Esophagus mucosa (tissue), 1 donor: ENCODE results near the gene SASH3. TPM values are rescaled to one million over a fixed set of nuclear protein-coding genes. Genes with fewer than 3 reads are reported as not detected.
"Not testable (repeated sequence)": the region's sequence is repeated elsewhere in the genome, so short reads cannot be mapped to it uniquely, and the experiment has no call there.

Experiments used
- ATAC-seq: fragments of 200-7000 bp; cut with Tn5 transposase; one replicate; pipeline ENCODE4 v1.9.1; 2020
- total RNA-seq: library from RNA; stranded (reverse); gene quantifications from one replicate; pipeline ENCODE4 v1.2.4, GENCODE V29; 2023
- donor health status: DM: yes; HTN: yes; CAD: no.

The SASH3 gene
- 1.6 TPM for total RNA-seq

DNA sequence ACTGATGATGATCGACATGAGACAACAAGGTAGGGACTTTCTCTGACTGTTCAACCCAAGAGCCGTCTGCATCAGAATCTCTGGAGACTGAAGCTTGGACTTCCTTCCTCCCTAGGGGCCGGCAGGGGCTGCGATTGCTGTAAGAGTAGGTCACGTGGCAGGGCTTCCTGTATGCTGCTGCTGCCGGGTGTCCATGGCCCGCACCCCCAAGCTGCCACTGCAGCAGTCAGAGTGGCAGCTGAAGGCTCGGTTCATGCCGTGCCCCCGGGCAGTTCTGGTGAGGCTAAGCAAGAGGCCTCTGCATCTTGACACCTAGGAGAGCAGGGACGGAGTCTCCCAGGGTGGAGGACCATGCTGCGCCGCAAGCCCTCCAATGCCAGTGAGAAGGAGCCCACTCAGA lies at the start of gene SASH3:
Gene SASH3, plus strand, starts transcription at position 203 of the 400 bp plus-strand sequence. Its CDS starts 149 bp downstream, at position 352.
- peak; percentile 45 for ATAC-seq

DNA sequence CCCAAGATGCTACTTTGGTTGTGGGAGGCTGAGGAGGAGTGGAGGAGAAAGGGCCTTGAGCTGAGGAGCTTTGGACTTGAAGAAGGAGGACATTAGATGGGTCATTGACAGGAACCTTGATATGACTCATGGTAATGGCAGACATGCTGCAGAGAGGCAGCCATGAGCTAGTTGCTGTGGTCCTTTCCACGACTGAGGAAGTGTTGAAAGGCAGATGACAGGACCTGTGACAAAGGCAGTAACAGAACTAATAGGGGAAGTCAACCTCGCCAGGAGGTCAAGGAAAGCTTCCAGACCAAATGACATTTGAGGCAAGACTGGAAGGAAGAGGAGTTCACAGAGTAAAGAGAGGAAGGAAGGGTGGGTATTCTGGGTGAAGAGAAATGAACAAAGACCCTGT lies 48.5 kb upstream of the SASH3 start:
- ATAC-seq = no peak

- ATAC-seq = no peak
These were observed 46.9 kb upstream of the SASH3 start for GRCh38 chrX:129732857-129733256.

DNA sequence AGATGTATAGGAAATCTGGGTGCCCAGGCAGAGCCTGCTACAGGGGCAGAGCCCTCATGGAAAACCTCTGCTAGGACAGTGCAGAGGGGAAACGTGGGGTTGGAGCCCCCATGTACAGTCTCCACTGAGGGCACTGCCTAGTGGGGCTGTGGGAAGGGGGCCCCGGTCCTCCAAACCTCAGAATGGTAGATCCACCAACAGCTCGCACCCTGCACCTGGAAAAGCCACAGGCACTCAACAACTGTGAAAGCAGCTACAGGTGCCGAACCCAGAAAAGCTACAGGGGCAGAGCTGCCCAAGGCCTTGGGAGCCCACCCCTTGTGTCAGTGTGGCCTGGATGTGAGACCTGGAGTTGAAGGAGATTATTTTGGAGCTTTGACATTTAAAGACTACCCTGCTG lies 46.4 kb upstream of the SASH3 start:
- ATAC-seq = no peak

DNA sequence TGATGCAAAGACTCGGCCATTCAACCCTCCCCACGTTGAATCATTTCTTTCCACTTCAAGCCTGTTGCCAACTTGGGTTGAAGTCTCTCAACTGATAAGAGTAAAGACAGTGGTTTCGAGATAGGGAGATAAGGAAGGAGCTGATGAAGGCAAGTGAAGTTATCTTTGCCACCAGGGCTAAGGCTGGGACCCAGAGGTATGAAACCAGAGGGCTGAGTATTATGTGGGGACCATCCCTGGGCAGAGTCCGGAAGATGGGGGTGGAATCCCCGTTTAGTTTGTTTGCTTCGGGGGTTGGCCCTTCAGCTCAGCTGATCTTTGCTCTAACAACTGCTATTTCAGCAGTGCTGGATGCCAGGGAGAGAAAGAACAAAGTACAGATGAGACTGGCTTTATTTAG lies 43.3 kb upstream of the SASH3 start:
- no peak for ATAC-seq

GRCh38 chrX:129737916-129738315 lies 41.8 kb upstream of the SASH3 start:
- peak; percentile 81 for ATAC-seq

DNA sequence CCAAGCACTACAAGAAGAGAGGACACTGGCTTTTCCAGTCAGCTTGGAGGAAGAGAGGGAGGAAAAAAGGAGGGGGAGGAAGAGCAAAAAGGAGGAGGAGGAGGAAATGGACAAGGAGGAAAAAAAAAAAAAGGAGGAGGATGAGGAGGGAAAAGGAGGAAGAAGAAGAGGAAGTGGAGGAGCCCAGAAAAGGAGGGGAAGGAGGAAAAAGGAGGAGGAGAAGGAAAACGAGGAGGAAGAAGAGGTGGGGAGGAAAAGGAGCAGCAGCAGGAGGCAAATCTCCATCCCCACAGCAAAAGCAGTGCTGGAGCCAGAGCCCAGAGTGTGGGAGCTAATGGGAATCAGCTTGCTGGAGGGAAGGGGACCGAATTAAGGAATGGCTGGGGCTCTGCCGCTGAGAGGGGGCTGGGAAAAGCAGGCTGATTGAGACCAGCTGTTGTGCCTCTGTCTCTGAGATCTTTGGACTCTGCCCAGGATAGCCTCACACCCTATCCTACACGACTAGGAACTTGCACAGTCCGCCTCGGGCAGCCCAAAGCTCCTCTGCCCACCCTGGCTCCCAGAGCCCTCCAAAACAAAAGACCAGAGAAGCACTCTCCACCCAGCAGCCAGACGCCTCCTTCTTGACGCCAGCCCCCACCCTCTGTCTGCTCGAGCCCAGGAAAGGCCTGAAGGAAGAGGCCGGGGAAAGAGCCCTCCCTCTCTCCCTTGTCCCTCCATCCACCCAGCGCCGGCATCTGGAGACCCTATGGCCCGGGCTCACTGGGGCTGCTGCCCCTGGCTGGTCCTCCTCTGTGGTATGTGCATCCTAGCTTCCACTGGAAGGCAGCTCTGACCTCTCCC lies 41.1 kb upstream of the SASH3 start, which contains the start of gene XPNPEP2:
Gene XPNPEP2, plus strand, starts transcription at position 514 of the 843 bp plus-strand sequence. Its CDS starts 235 bp downstream, at position 749.
- ATAC-seq = no peak

GRCh38 chrX:129739578-129739977 lies 40.2 kb upstream of the SASH3 start:
- peak; percentile 40 for ATAC-seq

GRCh38 chrX:129741880-129742758 lies 37.6 kb upstream of the SASH3 start:
- no peak for ATAC-seq

DNA sequence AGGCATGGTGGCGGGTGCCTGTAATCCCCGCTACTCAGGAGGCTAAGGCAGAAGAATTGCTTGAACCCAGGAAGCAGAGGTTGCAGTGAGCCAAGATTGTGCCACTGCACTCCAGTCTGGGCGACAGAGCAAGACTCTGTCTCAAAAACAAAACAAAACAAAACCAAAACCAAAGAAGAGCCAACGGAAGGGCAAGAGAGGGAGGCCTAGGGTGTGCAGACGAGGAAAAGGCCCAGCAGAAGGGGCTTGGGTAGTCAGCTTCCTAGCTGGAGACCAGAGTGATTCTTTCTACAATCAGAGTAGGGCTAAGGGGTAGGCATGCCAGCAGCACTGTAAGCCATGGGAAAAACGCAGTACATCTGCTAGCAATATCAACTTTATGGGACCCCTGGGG lies 37.0 kb upstream of the SASH3 start:
- not testable (repeated sequence) for ATAC-seq

- no peak for ATAC-seq
These were observed 35.9 kb upstream of the SASH3 start for GRCh38 chrX:129743821-129744220.

DNA sequence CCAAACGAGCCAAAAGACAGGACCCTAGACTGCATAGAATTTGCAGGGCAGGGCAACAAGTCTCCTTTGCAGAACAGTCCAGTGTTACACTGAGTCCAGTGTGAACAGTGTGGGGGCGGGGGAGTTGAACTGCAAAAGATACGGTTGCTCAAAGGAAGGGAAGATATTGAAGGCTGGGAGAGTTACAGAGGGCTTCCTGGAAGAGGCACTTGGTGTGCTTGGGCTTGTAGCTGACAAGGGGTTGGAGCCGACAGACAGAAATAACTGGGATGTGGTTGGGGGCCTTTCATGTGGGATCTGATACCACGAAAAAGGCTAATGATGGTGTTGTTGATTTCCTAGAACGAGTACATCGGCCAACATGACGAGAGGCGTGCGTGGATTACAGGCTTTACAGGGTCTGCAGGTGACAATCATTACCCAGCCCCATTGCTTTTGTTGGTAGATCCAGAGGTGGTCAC lies 34.9 kb upstream of the SASH3 start:
- ATAC-seq = no peak

GRCh38 chrX:129746557-129747470 lies 32.9 kb upstream of the SASH3 start:
- no peak for ATAC-seq

- ATAC-seq = no peak
These were observed 32.2 kb upstream of the SASH3 start for GRCh38 chrX:129747533-129747932.

GRCh38 chrX:129748305-129748704 lies 31.4 kb upstream of the SASH3 start:
- no peak for ATAC-seq

DNA sequence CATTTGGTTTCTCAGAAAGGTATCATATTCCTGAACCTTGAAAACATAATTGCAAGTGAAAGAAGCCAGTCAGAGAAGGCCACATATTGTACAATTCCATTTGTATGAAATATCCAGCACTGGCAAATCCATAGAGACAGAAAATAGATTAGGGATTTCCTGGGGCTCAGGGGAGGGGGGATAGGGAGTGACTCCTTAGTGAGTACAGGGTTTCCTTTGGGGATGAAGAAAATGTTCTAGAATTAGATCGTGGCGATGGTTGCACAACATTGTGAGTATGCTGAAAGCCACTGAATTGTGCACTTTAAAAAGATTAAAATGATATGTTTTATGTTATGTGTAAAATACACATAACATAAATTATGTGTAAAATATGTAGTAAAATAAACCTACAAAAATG lies 30.7 kb upstream of the SASH3 start:
- ATAC-seq = no peak

GRCh38 chrX:129750971-129751370 lies 28.8 kb upstream of the SASH3 start:
- ATAC-seq = no peak

- ATAC-seq = no peak
These were observed 25.4 kb upstream of the SASH3 start for GRCh38 chrX:129754056-129755024.

GRCh38 chrX:129755779-129756650 lies 23.7 kb upstream of the SASH3 start:
- ATAC-seq = no peak

DNA sequence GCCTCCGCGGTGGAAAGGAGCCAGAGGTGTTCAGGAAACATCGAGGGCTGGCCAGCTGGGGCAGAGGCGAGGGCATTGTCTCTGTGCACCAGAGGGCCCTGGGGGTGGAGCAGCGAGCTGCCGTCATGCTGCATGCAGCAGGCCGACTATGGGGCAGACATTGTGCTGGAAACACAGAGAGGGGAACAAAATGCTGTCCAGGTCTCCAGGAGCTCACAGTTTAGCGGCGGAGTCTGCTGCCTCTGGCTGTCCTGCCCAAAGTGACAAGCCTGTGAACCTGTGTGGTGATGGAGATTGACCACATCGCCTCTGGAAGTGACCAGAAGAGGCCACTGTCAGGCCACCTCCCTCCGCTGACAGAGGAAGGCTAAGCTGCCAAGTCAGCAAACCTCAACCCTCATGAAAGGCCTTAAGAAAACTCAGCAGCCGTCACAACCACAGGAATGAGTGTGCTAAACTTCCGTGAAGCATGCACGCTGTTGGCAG lies 20.1 kb upstream of the SASH3 start:
- ATAC-seq = peak; percentile 48
